ENCODE results near the gene UBXN10.

UBXN10 gene

GRCh38 chr1:20237646-20238045 lies 51.8 kb downstream of the UBXN10 start:
- DNase-seq (ENCODE audit: low read depth) = no peak

GRCh38 chr1:20240012-20240411 lies 54.1 kb downstream of the UBXN10 start:
- no peak for DNase-seq (ENCODE audit: low read depth)

- DNase-seq (ENCODE audit: low read depth) = no peak
These were observed 57.1 kb downstream of the UBXN10 start for GRCh38 chr1:20242890-20243479.

Measured in stimulated activated CD4-positive, alpha-beta T cell treated with anti-CD3 and anti-CD28 coated beads, Interleukin-2, amount 100 ng/mL, for 4 hours (primary cell).